IMR-90 (cell line): ENCODE measurements around the gene KCNMA1. TPM values are rescaled to one million over a fixed set of nuclear protein-coding genes. Genes with fewer than 3 reads are reported as not detected.
A peak's percentile ranks its signal among the peaks of the same experiment; 100 is the strongest.

Experiments
- ATAC-seq: fragments of 200-7000 bp; cut with Tn5 transposase; 2 replicates; pipeline ENCODE4 v1.9.1; 2020; ENCODE audit warnings: low read depth, mild to moderate bottlenecking, moderate library complexity
- BruUV-seq: library from RNA; stranded (reverse); fragments of 400-500 nt; replicated peaks from 2 replicates; lab custom pipeline; 2021; lab: Mats Ljungman, UMichigan
- CTCF ChIA-PET: fragments of 300-600 bp; formaldehyde crosslinking; extraction: SDS; loops from one replicate; lab custom pipeline; 2021; ENCODE audit warnings: antibody characterized with exemption; lab: Yijun Ruan, JAX
- POLR2A ChIA-PET: fragments of 300-600 bp; sonication (Branson Sonifier 250); formaldehyde crosslinking; loops from one replicate; lab custom pipeline; 2022; ENCODE audit warnings: antibody characterized with exemption; ENCODE audit not compliant: unreplicated experiment; lab: Charles Lee
- DNase-seq: peaks from one replicate; pipeline ENCODE4 v3.0.0; 2013
- H2AFZ ChIP-seq: replicated peaks from 2 replicates; pipeline ENCODE3; 2013; ENCODE audit warnings: low read length, mild to moderate bottlenecking; ENCODE audit not compliant: poor library complexity
- H2AK5ac ChIP-seq: 2 replicates; pipeline ENCODE4 v1.6.1; 2013; ENCODE audit warnings: low read depth, low read length, inconsistent platforms
- H2AK9ac ChIP-seq: replicated peaks from 2 replicates; pipeline ENCODE3; 2013; ENCODE audit warnings: mild to moderate bottlenecking, low read depth, low read length, moderate library complexity; ENCODE audit not compliant: poor library complexity
- H2BK120ac ChIP-seq: 2 replicates; pipeline ENCODE4 v1.6.1; 2013; ENCODE audit warnings: low read depth, low read length, inconsistent platforms
- H2BK15ac ChIP-seq: 3 replicates; pipeline ENCODE4 v1.6.1; 2013; ENCODE audit warnings: low read depth, low read length, inconsistent platforms
- H2BK20ac ChIP-seq: 2 replicates; pipeline ENCODE4 v1.6.1; 2013; ENCODE audit warnings: low read depth, mild to moderate bottlenecking, inconsistent platforms, low read length, moderate library complexity
- H2BK5ac ChIP-seq: 2 replicates; pipeline ENCODE4 v1.6.1; 2013; ENCODE audit warnings: mild to moderate bottlenecking, low read depth, low read length, inconsistent platforms; ENCODE audit not compliant: poor library complexity, severe bottlenecking
- H3K14ac ChIP-seq: replicated peaks from 2 replicates; pipeline ENCODE4 v1.6.1; 2013; ENCODE audit warnings: low read depth, low read length, inconsistent platforms
- H3K18ac ChIP-seq: 2 replicates; pipeline ENCODE4 v1.6.1; 2013; ENCODE audit warnings: low read depth, low read length, control low read depth
- H3K23ac ChIP-seq: 2 replicates; pipeline ENCODE4 v1.6.1; 2013; ENCODE audit warnings: low read depth, low read length, inconsistent platforms
- H3K27ac ChIP-seq: 2 replicates; pipeline ENCODE4 v1.5.1; 2013; ENCODE audit warnings: mild to moderate bottlenecking, control low read depth, low read length; ENCODE audit not compliant: insufficient read depth
- H3K27me3 ChIP-seq: 2 replicates; pipeline ENCODE4 v1.6.1; 2013; ENCODE audit warnings: low read length; ENCODE audit not compliant: control insufficient read depth, insufficient read depth
- H3K36me3 ChIP-seq: 2 replicates; pipeline ENCODE4 v1.6.1; 2013; ENCODE audit warnings: low read length, mixed read lengths; ENCODE audit not compliant: control insufficient read depth, insufficient read depth
- H3K4ac ChIP-seq: 2 replicates; pipeline ENCODE4 v1.6.1; 2013; ENCODE audit warnings: low read depth, low read length, inconsistent platforms
- H3K4me1 ChIP-seq: 2 replicates; pipeline ENCODE4 v1.6.1; 2013; ENCODE audit warnings: low read length, mixed read lengths; ENCODE audit not compliant: control insufficient read depth, insufficient read depth
- H3K4me2 ChIP-seq: 2 replicates; pipeline ENCODE4 v1.6.1; 2013; ENCODE audit warnings: low read depth, mild to moderate bottlenecking, control low read depth, low read length, moderate library complexity
- H3K4me3 ChIP-seq: 2 replicates; pipeline ENCODE4 v1.5.1; 2013; ENCODE audit warnings: low read depth, mild to moderate bottlenecking, control low read depth, low read length, moderate library complexity; ENCODE audit not compliant: insufficient read depth
- H3K56ac ChIP-seq: 2 replicates; pipeline ENCODE4 v1.6.1; 2013; ENCODE audit warnings: low read length, inconsistent platforms; ENCODE audit not compliant: insufficient read depth; ENCODE audit errors: extremely low read depth
- H3K79me1 ChIP-seq, 2 experiments: 2 replicates each; pipeline ENCODE4 v1.6.1; 2013; ENCODE audit warnings: low read length in 2 of 2, inconsistent platforms in 1 of 2, low read depth in 1 of 2
- H3K9ac ChIP-seq: 2 replicates; pipeline ENCODE4 v1.6.1; 2013; ENCODE audit warnings: low read depth, low read length, control low read depth
- H3K9me1 ChIP-seq: 2 replicates; pipeline ENCODE4 v1.6.1; 2013; ENCODE audit warnings: low read length, inconsistent platforms; ENCODE audit not compliant: insufficient read depth
- H3K9me3 ChIP-seq: 2 replicates; pipeline ENCODE4 v1.6.1; 2013; ENCODE audit warnings: low read length; ENCODE audit not compliant: control insufficient read depth, insufficient read depth
- H4K20me1 ChIP-seq: 2 replicates; pipeline ENCODE4 v1.6.1; 2013; ENCODE audit warnings: low read length, inconsistent platforms; ENCODE audit not compliant: insufficient read depth
- H4K5ac ChIP-seq: 2 replicates; pipeline ENCODE4 v1.6.1; 2013; ENCODE audit warnings: mild to moderate bottlenecking, low read depth, low read length, control low read depth
- H4K8ac ChIP-seq, 2 experiments: 2 replicates each; pipeline ENCODE4 v1.6.1; 2013; ENCODE audit warnings: low read depth in 2 of 2, low read length in 2 of 2, control low read depth in 1 of 2, inconsistent platforms in 1 of 2
- H4K91ac ChIP-seq: 2 replicates; pipeline ENCODE4 v1.6.1; 2013; ENCODE audit warnings: low read depth, low read length, inconsistent platforms; ENCODE audit not compliant: insufficient read depth
- RAD21 ChIP-seq: IDR thresholded peaks from 2 replicates; pipeline ENCODE4 v1.6.1; 2012; ENCODE audit warnings: low read length, improper control_type of control experiment
- RCOR1 ChIP-seq: IDR thresholded peaks from 2 replicates; pipeline ENCODE4 v1.6.1; 2012; ENCODE audit warnings: mild to moderate bottlenecking, low read length, improper control_type of control experiment; ENCODE audit not compliant: insufficient replicate concordance
- RFX5 ChIP-seq: IDR thresholded peaks from 2 replicates; pipeline ENCODE4 v1.8.0; 2012; ENCODE audit warnings: low read depth, mild to moderate bottlenecking, low read length, moderate library complexity
- SMC3 ChIP-seq: fragments of 150-350 bp; IDR thresholded peaks from 2 replicates; pipeline ENCODE4 v1.6.1; 2016; ENCODE audit warnings: low read depth, mild to moderate bottlenecking, antibody characterized with exemption, low read length, moderate library complexity
- WGBS, 2 experiments: methylation state at CpG; one replicate each; pipeline versions ENCODE4 v1.1.5 to v1.1.7; 2013; ENCODE audit warnings: missing lambda C conversion rate in 2 of 2; ENCODE audit not compliant: insufficient read length in 1 of 2; ENCODE audit errors: extremely low coverage in 2 of 2; 5-methylcytosine and 5-hydroxymethylcytosine counted together
- dilution Hi-C: fragments of 300-500 bp; cut with HindIII; formaldehyde crosslinking; loops from one replicate; pipeline ENCODE4 v1.14.3; 2018; ENCODE audit warnings: low sequenced_read_pairs; ENCODE audit not compliant: unreplicated experiment
- in situ Hi-C: fragments of 300-500 bp; cut with MboI; formaldehyde crosslinking; loops from 3 replicates; pipeline ENCODE4 v1.14.3; 2019; ENCODE audit warnings: low sequenced_read_pairs, inconsistent platforms, mixed read lengths
- intact Hi-C: fragments of 100-400 bp; cut with micrococcal nuclease; formaldehyde crosslinking; loops from 2 replicates; pipeline ENCODE4 v1.10.0; 2022
- polyA plus RNA-seq, 3 experiments: library from polyadenylated mRNA; depleted of rRNA; stranded (reverse); fragments of >200 nt; gene quantifications; 2 replicates each; pipeline ENCODE4 v1.2.3, GENCODE V29; 2012; ENCODE audit warnings: low replicate concordance in 1 of 3
- total RNA-seq: library from RNA; depleted of rRNA; stranded (reverse); fragments of >200 nt; gene quantifications from 2 replicates; pipeline ENCODE4 v1.2.3, GENCODE V29; 2012

Gene KCNMA1
- total and polyA plus RNA-seq, 2 of the 4 experiments (the other 2 are of a cell fraction), result 25.6 to 29.6 TPM

GRCh38 chr10:77248104-77248790 is 389.4 kb downstream of the KCNMA1 start:
- Histone ChIP-seq H2BK120ac (no peak overlapping the region), H3K18ac (no peak overlapping the region), H2AFZ (no peak overlapping the region), H3K36me3 (no peaks in the 10 kb centered on the region), H4K91ac (no peak overlapping the region), H2AK9ac (no peak overlapping the region), H2AK5ac (no peak overlapping the region), H4K8ac (no peak overlapping the region), H3K27ac (no peak overlapping the region), H3K9ac (no peak overlapping the region), H3K27me3 (no peaks in the 10 kb centered on the region), H4K20me1 (no peaks in the 10 kb centered on the region), H3K56ac (no peak overlapping the region), H3K4me3 (no peak overlapping the region), H3K14ac (no peak overlapping the region), H4K5ac (no peak overlapping the region), H3K23ac (no peak overlapping the region), H2BK5ac (no peak overlapping the region), H3K4me1 (peaks cover 15% of the 10 kb centered on the region), H3K9me3 (no peaks in the 10 kb centered on the region), H3K9me1 (peaks cover 3% of the 10 kb centered on the region; the same call in 1 of the 2 replicates), H3K4me2 (no peak overlapping the region), H2BK15ac (0 out of 3 replicates have a peak overlapping the region, but pooled peaks have one; percentile 23), H2BK20ac (no peak overlapping the region), H3K79me1 (no peaks in the 10 kb centered on the region), H3K4ac (no peak overlapping the region)
- CTCF ChIA-PET, result interaction anchor here (0.8 to 1.4 kb wide), 3 partner anchors 66 to 82 kb away, joined by 3 to 6 read pairs (median 3); no protein-coding TSS in a partner anchor
- ATAC-seq (no peak), DNase-seq (no peak)
- intact Hi-C loops, result no loop called here
- 71% methylated on average over 1 of the region's 5 CpGs; no CpG with 5 or more reads in 1 of the 2 experiments for WGBS, 2 experiments
- dilution Hi-C loops, result no loop called here
- no TSS peak for BruUV-seq
- TF ChIP-seq RAD21 (no peak), SMC3 (no peak), RFX5 (no peak), RCOR1 (no peak)
- POLR2A ChIA-PET, result no interaction called here
- in situ Hi-C loops, result no loop called here
